ENCODE measurements around the gene WNT5A. TPM values are rescaled to one million over a fixed set of nuclear protein-coding genes. Genes with fewer than 3 reads are reported as not detected.
A peak's percentile ranks its signal among the peaks of the same experiment; 100 is the strongest.

The WNT5A gene
- total RNA-seq, 2 donors from 2014 or later = 2.8 to 8.0 TPM

- Histone ChIP-seq H3K27ac (no peak overlapping the region), H3K4me1 (no peaks in the 10 kb centered on the region)
- no peak for TF ChIP-seq CTCF (IDR thresholded peaks at IDR 0.05)
These were observed 16.0 kb downstream of the WNT5A start for GRCh38 chr3:55471084-55471483.

GRCh38 chr3:55469957-55470526 is 17.1 kb downstream of the WNT5A start:
- H3K27ac ChIP-seq = no peak overlapping the region
- TF ChIP-seq CTCF (IDR thresholded peaks at IDR 0.05) = no peak
- no peaks in the 10 kb centered on the region for H3K9me3 ChIP-seq
- H3K27me3 ChIP-seq = no peaks in the 10 kb centered on the region
- H3K4me1 ChIP-seq = no peaks in the 10 kb centered on the region
- no peaks in the 10 kb centered on the region for H3K36me3 ChIP-seq
- no peak for DNase-seq (ENCODE audit: low spot score)
- no peak overlapping the region for H3K4me3 ChIP-seq

More at GRCh38 chr3:55471084-55471483, 16.0 kb downstream of the WNT5A start:
- Histone ChIP-seq H3K27me3 (no peaks in the 10 kb centered on the region), H3K9me3 (no peaks in the 10 kb centered on the region), H3K4me3 (no peak overlapping the region), H3K36me3 (no peaks in the 10 kb centered on the region)
- DNase-seq (ENCODE audit: low spot score) = no peak

- no peaks in the 10 kb centered on the region for H3K4me1 ChIP-seq
- TF ChIP-seq CTCF (IDR thresholded peaks at IDR 0.05) = no peak
- H3K27ac ChIP-seq = no peak overlapping the region
- no peaks in the 10 kb centered on the region for H3K36me3 ChIP-seq
- DNase-seq (ENCODE audit: low spot score) = no peak
- no peaks in the 10 kb centered on the region for H3K27me3 ChIP-seq
- H3K9me3 ChIP-seq = no peaks in the 10 kb centered on the region
- H3K4me3 ChIP-seq = no peak overlapping the region
These were observed 18.9 kb downstream of the WNT5A start for GRCh38 chr3:55468251-55468650.

GRCh38 chr3:55467099-55467498 is 20.0 kb downstream of the WNT5A start:
- H3K4me1 ChIP-seq = no peaks in the 10 kb centered on the region
- TF ChIP-seq CTCF (IDR thresholded peaks at IDR 0.05) = no peak

GRCh38 chr3:55466526-55466925 is 20.6 kb downstream of the WNT5A start:
- DNase-seq (ENCODE audit: low spot score) = no peak
- Histone ChIP-seq H3K4me3 (no peak overlapping the region), H3K9me3 (no peaks in the 10 kb centered on the region), H3K4me1 (no peaks in the 10 kb centered on the region), H3K27me3 (no peaks in the 10 kb centered on the region), H3K27ac (no peak overlapping the region), H3K36me3 (no peaks in the 10 kb centered on the region)
- TF ChIP-seq CTCF (IDR thresholded peaks at IDR 0.05) = no peak

More at GRCh38 chr3:55467099-55467498, 20.0 kb downstream of the WNT5A start:
- H3K9me3 ChIP-seq = no peaks in the 10 kb centered on the region
- H3K27ac ChIP-seq = no peak overlapping the region
- no peak overlapping the region for H3K4me3 ChIP-seq
- no peaks in the 10 kb centered on the region for H3K27me3 ChIP-seq
- no peaks in the 10 kb centered on the region for H3K36me3 ChIP-seq
- no peak for DNase-seq (ENCODE audit: low spot score)

GRCh38 chr3:55461896-55462295 is 25.2 kb downstream of the WNT5A start:
- Histone ChIP-seq H3K4me3 (no peak overlapping the region), H3K4me1 (no peaks in the 10 kb centered on the region), H3K27ac (no peak overlapping the region), H3K27me3 (no peaks in the 10 kb centered on the region), H3K9me3 (no peaks in the 10 kb centered on the region), H3K36me3 (no peaks in the 10 kb centered on the region)
- no peak for TF ChIP-seq CTCF (IDR thresholded peaks at IDR 0.05)
- DNase-seq (ENCODE audit: low spot score) = peak; percentile 44
